OCI-LY7 (cell line): Measurements from ENCODE around the gene ACTR3. TPM values are rescaled to one million over a fixed set of nuclear protein-coding genes. Genes with fewer than 3 reads are reported as not detected.

Source experiments
- BruUV-seq: library from RNA; stranded (reverse); fragments of 400-500 nt; replicated peaks from 2 replicates; lab custom pipeline; 2021; lab: Mats Ljungman, UMichigan
- CTCF ChIA-PET: fragments of 300-600 bp; sonication (Branson Sonifier 250); formaldehyde crosslinking; loops from one replicate; lab custom pipeline; 2022; ENCODE audit warnings: antibody characterized with exemption; ENCODE audit not compliant: unreplicated experiment; lab: Charles Lee
- POLR2A ChIA-PET: fragments of 300-600 bp; sonication (Branson Sonifier 250); formaldehyde crosslinking; loops from one replicate; lab custom pipeline; 2022; ENCODE audit warnings: antibody characterized with exemption; lab: Charles Lee
- DNase-seq: peaks from one replicate; pipeline ENCODE4 v3.0.0-alpha.2; 2015; ENCODE audit warnings: low spot score
- H2AFZ ChIP-seq: fragments of 200-600 bp; sonication (generic), shearing (Covaris generic); 2 replicates; pipeline ENCODE4 v1.6.1; 2014; ENCODE audit warnings: mild to moderate bottlenecking, antibody characterized with exemption, low read length, moderate library complexity
- H3K27ac ChIP-seq: fragments of 200-600 bp; sonication (generic); 2 replicates; pipeline ENCODE4 v1.5.1; 2014; ENCODE audit warnings: mixed run types, low read depth, mild to moderate bottlenecking, moderate library complexity, low read length, inconsistent platforms; ENCODE audit not compliant: poor library complexity, severe bottlenecking
- H3K36me3 ChIP-seq: fragments of 200-600 bp; sonication (generic); 2 replicates; pipeline ENCODE4 v1.6.1; 2014; ENCODE audit warnings: mild to moderate bottlenecking, antibody characterized with exemption, low read length, moderate library complexity, mixed read lengths; ENCODE audit not compliant: insufficient read depth
- H3K4me1 ChIP-seq: fragments of 200-600 bp; sonication (generic); 2 replicates; pipeline ENCODE4 v1.5.1; 2014; ENCODE audit warnings: mild to moderate bottlenecking, low read length; ENCODE audit not compliant: insufficient read depth, poor library complexity, severe bottlenecking
- H3K4me2 ChIP-seq: fragments of 200-600 bp; sonication (generic); 2 replicates; pipeline ENCODE4 v1.6.1; 2014; ENCODE audit warnings: mild to moderate bottlenecking, low read length
- H3K4me3 ChIP-seq: fragments of 200-600 bp; sonication (generic); 2 replicates; pipeline ENCODE4 v1.5.1; 2014; ENCODE audit warnings: mild to moderate bottlenecking, low read depth, low read length; ENCODE audit not compliant: poor library complexity, severe bottlenecking
- H3K79me2 ChIP-seq: fragments of 200-600 bp; sonication (generic); 2 replicates; pipeline ENCODE4 v1.6.1; 2016; ENCODE audit warnings: low read depth, mild to moderate bottlenecking, low read length, moderate library complexity, mixed read lengths; ENCODE audit not compliant: insufficient read depth
- H3K9me2 ChIP-seq: fragments of 200-600 bp; sonication (generic); 2 replicates; pipeline ENCODE4 v1.6.1; 2016; ENCODE audit warnings: mild to moderate bottlenecking, low read length, mixed read lengths; ENCODE audit not compliant: insufficient read depth
- H3K9me3 ChIP-seq: fragments of 200-600 bp; sonication (generic); 2 replicates; pipeline ENCODE4 v1.6.1; 2014; ENCODE audit warnings: mild to moderate bottlenecking, mixed run types, low read length, mixed read lengths
- H4K20me1 ChIP-seq: fragments of 200-600 bp; sonication (generic); 2 replicates; pipeline ENCODE4 v1.6.1; 2014; ENCODE audit warnings: mild to moderate bottlenecking, antibody characterized with exemption, low read length, moderate library complexity, mixed read lengths; ENCODE audit not compliant: insufficient read depth
- CTCF ChIP-seq: fragments of 200-600 bp; sonication (generic); conservative IDR thresholded peaks from 2 replicates; pipeline ENCODE4 v1.5.1; 2014; ENCODE audit warnings: mild to moderate bottlenecking, antibody characterized with exemption, low read length, moderate library complexity, mixed read lengths
- EZH2phosphoT487 ChIP-seq: fragments of 200-600 bp; sonication (generic); IDR thresholded peaks from 2 replicates; pipeline ENCODE4 v1.6.1; 2018; ENCODE audit warnings: low read depth, borderline replicate concordance, mild to moderate bottlenecking, mixed run types, antibody characterized with exemption, low read length, moderate library complexity, mixed read lengths
- intact Hi-C: fragments of 100-400 bp; cut with micrococcal nuclease; formaldehyde crosslinking; loops from one replicate; pipeline ENCODE4 v1.10.0; 2022; ENCODE audit not compliant: unreplicated experiment
- total RNA-seq, 2 experiments: library from RNA; depleted of rRNA in 1 of 2; stranded (reverse); fragments of >200 nt in 1 of 2; shearing (Covaris generic) in 1 of 2; gene quantifications; 2 replicates each; pipeline ENCODE4 v1.2.3, GENCODE V29; 2014 to 2022

The ACTR3 gene
- total RNA-seq, 2 experiments from 2014 or later: 192 to 320 TPM

- intact Hi-C loops: no loop called here
- CTCF ChIA-PET: no interaction called here
Observed at GRCh38 chr2:113962692-113963480, 73.0 kb downstream of the ACTR3 start.

GRCh38 chr2:113963965-113964364, 74.1 kb downstream of the ACTR3 start:
- H3K4me2 ChIP-seq: no peak overlapping the region
- no peak for DNase-seq
- POLR2A ChIA-PET: interaction anchor here (1.2 to 1.7 kb wide), 3 partner anchors 9 to 234 kb away, joined by 3 to 5 read pairs (median 4); no protein-coding TSS in a partner anchor
- no peaks in the 10 kb centered on the region; the same call in 1 of the 2 replicates for H4K20me1 ChIP-seq
- H3K79me2 ChIP-seq: no peaks in the 10 kb centered on the region
- no peak overlapping the region for H3K4me3 ChIP-seq
- H3K27ac ChIP-seq: no peak overlapping the region
- TF ChIP-seq CTCF (peak; percentile 50), EZH2phosphoT487 (no peak)
- peaks cover 39% of the 10 kb centered on the region for H3K36me3 ChIP-seq
- H2AFZ ChIP-seq: no peak overlapping the region
- no peaks in the 10 kb centered on the region for H3K9me2 ChIP-seq
- no peaks in the 10 kb centered on the region for H3K9me3 ChIP-seq
- H3K4me1 ChIP-seq: peaks cover 17% of the 10 kb centered on the region
- intact Hi-C loops: no loop called here
- CTCF ChIA-PET: no interaction called here
- TSS peak; percentile 0 for BruUV-seq

More at GRCh38 chr2:113962692-113963480, 73.0 kb downstream of the ACTR3 start:
- Histone ChIP-seq H2AFZ (no peak overlapping the region), H3K4me2 (no peak overlapping the region), H3K4me3 (no peak overlapping the region), H3K9me2 (no peaks in the 10 kb centered on the region), H3K27ac (no peak overlapping the region), H3K9me3 (no peaks in the 10 kb centered on the region), H3K36me3 (peaks cover 50% of the 10 kb centered on the region), H3K79me2 (no peaks in the 10 kb centered on the region), H3K4me1 (peaks cover 17% of the 10 kb centered on the region), H4K20me1 (no peaks in the 10 kb centered on the region; the same call in 1 of the 2 replicates)
- no peak for DNase-seq
- no peak for TF ChIP-seq EZH2phosphoT487
- no peak for TF ChIP-seq CTCF
- no TSS peak for BruUV-seq
- POLR2A ChIA-PET: interaction anchor here (0.6 to 1.2 kb wide), 3 partner anchors 10 to 67 kb away, joined by 3 to 5 read pairs (median 4); no protein-coding TSS in a partner anchor

GRCh38 chr2:113964436-113964835, 74.5 kb downstream of the ACTR3 start:
- ChIA-PET CTCF (no interaction called here), POLR2A (interaction anchor here (1.2 to 1.7 kb wide), 2 partner anchors 19 to 235 kb away, joined by 3 to 4 read pairs; no protein-coding TSS in a partner anchor)
- Histone ChIP-seq H2AFZ (no peak overlapping the region), H3K27ac (no peak overlapping the region), H3K36me3 (peaks cover 35% of the 10 kb centered on the region), H4K20me1 (no peaks in the 10 kb centered on the region; the same call in 1 of the 2 replicates), H3K9me3 (no peaks in the 10 kb centered on the region), H3K4me3 (no peak overlapping the region), H3K79me2 (no peaks in the 10 kb centered on the region), H3K9me2 (no peaks in the 10 kb centered on the region), H3K4me2 (no peak overlapping the region), H3K4me1 (peaks cover 17% of the 10 kb centered on the region)
- no peak for DNase-seq
- BruUV-seq: no TSS peak
- intact Hi-C loops: no loop called here
- TF ChIP-seq CTCF: no peak
- no peak for TF ChIP-seq EZH2phosphoT487
